Mucosa of descending colon (tissue), 3 donors: ENCODE data around the gene PRKAA2. TPM values are rescaled to one million over a fixed set of nuclear protein-coding genes. Genes with fewer than 3 reads are reported as not detected.
"Not testable (repeated sequence)": the region's sequence is repeated elsewhere in the genome, so short reads cannot be mapped to it uniquely, and the experiment has no call there.

Experiments
- ATAC-seq: fragments of 200-7000 bp; cut with Tn5 transposase; one replicate; pipeline ENCODE4 v1.9.1; 2020; ENCODE audit warnings: mild to moderate bottlenecking, moderate library complexity
- DNase-seq, 3 donors: peaks; one replicate each; pipeline ENCODE4 v3.0.0-alpha.2; 2020
- H3K36me3 ChIP-seq: fragments of 200-600 bp; one replicate; pipeline ENCODE4 v1.8.0; 2021; ENCODE audit warnings: low read depth, mild to moderate bottlenecking
- H3K4me1 ChIP-seq: fragments of 200-600 bp; one replicate; pipeline ENCODE4 v1.8.0; 2021; ENCODE audit warnings: low read depth, mild to moderate bottlenecking
- H3K4me3 ChIP-seq: fragments of 200-600 bp; one replicate; pipeline ENCODE4 v1.8.0; 2021; ENCODE audit warnings: mild to moderate bottlenecking
- H3K9me3 ChIP-seq: fragments of 200-600 bp; one replicate; pipeline ENCODE4 v1.8.0; 2021; ENCODE audit warnings: mild to moderate bottlenecking
- CTCF ChIP-seq: fragments of 200-600 bp; IDR thresholded peaks from one replicate; pipeline ENCODE4 v1.8.0; 2022; ENCODE audit warnings: antibody characterized with exemption, mild to moderate bottlenecking
- intact Hi-C, 2 donors: fragments of 100-400 bp; cut with DNase I in 1 of 2; cut with micrococcal nuclease in 1 of 2; formaldehyde crosslinking; loops; one replicate each; pipeline versions ENCODE4 v1.11.0 to v1.11.1; 2022; cut with DNase I, micrococcal nuclease
- long read RNA-seq, 2 donors: library from polyadenylated mRNA; unstranded; transcript quantifications; one replicate each; pipeline ENCODE4 v2.0.0, GENCODE V29; 2019 to 2021
- total RNA-seq, 3 donors: library from RNA; stranded (reverse); fragmentation: NEBNext Ultra II Directional in 2 of 3; extraction: Animal tissue kit (Norgen Biotek cat#: 25700) in 2 of 3; gene quantifications; one replicate each; pipeline versions ENCODE4 v1.2.1 to v1.2.4, GENCODE V29; 2021 to 2023
- donor health status: DM: no; HTN: no; CAD: no; lungs with moderate emphysema.
- donor health status: DM: no; HTN: no; CAD: no.
- donor health status: DM: no; HTN: yes; CAD: no.

The PRKAA2 gene
- total RNA-seq: 10 to 100 TPM in 1 of 3 donors, 1 to 10 TPM in 2; 2.4 to 19.2 (median 3.1) TPM
- long read RNA-seq, donor 1, full-length matches to known transcripts: 7 of 18 reads
- long read RNA-seq, donor 1, partial matches to known transcripts: 1 of 18 reads
- long read RNA-seq, donor 1, other reads (novel, unspliced or antisense): 10 of 18 reads
- long read RNA-seq, donor 2: 0 reads

DNA sequence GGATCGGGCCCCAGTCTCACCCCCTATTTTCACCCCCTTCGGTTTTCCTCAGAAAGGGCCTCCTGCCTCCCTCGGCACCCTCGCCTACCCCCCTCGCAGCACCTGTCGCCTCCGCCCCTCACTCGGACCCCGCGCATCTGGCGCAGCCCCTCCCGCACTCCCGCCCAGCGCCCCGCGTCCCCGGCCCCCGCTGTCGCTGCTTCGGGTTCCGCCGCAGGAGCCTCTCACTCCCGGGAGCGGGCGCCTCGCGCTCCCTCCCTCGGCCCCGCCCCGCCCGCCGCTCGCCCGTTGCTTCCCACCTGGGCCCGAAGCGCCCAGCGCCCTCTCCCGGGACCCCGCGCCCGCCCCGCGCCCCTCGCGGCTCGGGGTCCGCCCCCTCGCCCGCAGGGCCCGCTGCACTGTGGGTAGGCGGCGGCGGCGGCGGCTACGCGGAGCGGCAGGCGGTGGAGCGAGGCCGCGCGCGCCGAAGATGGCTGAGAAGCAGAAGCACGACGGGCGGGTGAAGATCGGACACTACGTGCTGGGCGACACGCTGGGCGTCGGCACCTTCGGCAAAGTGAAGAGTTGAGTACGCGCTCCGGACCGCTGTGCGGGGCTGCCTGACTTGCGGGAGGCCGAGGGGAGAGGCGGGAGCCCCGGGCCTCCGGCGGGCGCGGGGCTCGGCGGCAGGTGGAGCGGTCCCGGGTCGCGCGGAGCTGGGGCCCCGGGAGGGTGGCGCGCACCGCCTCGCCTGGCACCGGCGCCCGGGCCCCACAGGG, at the start of gene PRKAA2:
TSS of gene PRKAA2 (plus strand) at position 396 of the 758 bp plus-strand sequence. CDS start at position 470, 74 bp downstream.
- peaks cover 3% of the 10 kb centered on the region for H3K4me1 ChIP-seq
- TF ChIP-seq CTCF: no peak
- H3K36me3 ChIP-seq: no peaks in the 10 kb centered on the region
- DNase-seq (peak; percentile 53 to 69 (median 60)), ATAC-seq (peak; percentile 77)
- intact Hi-C loops: no loop called here
- peak within 1 kb of the TSS; percentile 19 for H3K4me3 ChIP-seq
- H3K9me3 ChIP-seq: no peaks in the 10 kb centered on the region

GRCh38 chr1:56595397-56596191, 49.5 kb upstream of the PRKAA2 start:
- ATAC-seq, DNase-seq, H3K9me3 ChIP-seq, H3K4me3 ChIP-seq, H3K4me1 ChIP-seq, intact Hi-C loops, H3K36me3 ChIP-seq: not testable (repeated sequence)

- H3K4me1 ChIP-seq, H3K36me3 ChIP-seq, ATAC-seq, intact Hi-C loops, H3K9me3 ChIP-seq, DNase-seq, H3K4me3 ChIP-seq: not testable (repeated sequence)
These were observed 35.0 kb upstream of the PRKAA2 start for GRCh38 chr1:56610097-56610496.

DNA sequence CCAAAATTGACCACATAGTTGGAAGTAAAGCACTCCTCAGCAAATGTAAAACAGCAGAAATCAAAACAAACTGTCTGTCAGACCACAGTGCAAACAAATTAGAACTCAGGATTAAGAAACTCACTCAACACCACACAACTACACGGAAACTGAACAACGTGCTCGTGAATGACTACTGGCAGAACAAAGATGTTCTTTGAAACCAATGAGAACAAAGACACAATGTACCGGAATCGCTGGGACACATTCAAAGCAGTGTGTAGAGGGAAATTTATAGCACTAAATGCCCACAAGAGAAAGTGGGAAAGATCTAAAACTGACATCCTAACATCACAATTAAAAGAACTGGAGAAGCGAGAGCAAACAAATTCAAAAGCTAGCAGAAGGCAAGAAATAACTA, 34.3 kb upstream of the PRKAA2 start:
- ATAC-seq, intact Hi-C loops, H3K9me3 ChIP-seq, DNase-seq, H3K36me3 ChIP-seq, H3K4me3 ChIP-seq, H3K4me1 ChIP-seq: not testable (repeated sequence)

- H3K36me3 ChIP-seq: no peaks in the 10 kb centered on the region
- no peaks in the 10 kb centered on the region for H3K9me3 ChIP-seq
- DNase-seq (no peak), ATAC-seq (no peak)
- no peak overlapping the region for H3K4me3 ChIP-seq
- intact Hi-C loops: no loop called here
- no peaks in the 10 kb centered on the region for H3K4me1 ChIP-seq
- TF ChIP-seq CTCF: no peak
These were observed 28.0 kb upstream of the PRKAA2 start for GRCh38 chr1:56617141-56617540.

DNA sequence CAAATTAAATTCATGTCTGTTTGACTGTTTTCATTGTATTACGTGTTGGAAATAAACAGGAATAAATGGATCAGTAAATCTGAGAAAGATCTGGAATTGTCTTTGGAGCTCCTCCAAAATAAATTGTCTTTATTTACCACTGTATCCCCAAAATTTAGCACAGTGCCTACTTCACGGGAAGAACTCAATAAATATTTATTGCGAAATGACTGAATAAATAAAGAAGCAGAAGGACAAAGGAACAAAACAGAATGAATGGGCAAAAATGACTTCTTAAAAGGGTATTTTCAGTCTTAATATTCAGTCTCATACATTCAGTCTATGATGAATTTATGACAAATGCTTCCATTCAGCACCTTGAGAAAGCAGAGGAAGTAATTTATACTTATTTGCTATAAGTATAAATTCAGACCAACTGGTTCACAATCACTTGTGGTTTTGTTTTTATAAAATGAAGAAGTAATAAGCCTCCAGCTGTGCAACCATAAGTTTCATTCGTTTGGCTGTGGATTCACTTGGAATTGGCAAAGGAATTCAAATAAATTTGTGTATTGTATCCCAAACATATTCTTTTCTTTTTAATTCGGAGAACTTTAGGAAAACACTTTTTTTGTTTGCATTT, 19.2 kb upstream of the PRKAA2 start:
- Histone ChIP-seq H3K4me1 (no peaks in the 10 kb centered on the region), H3K4me3 (no peak overlapping the region), H3K36me3 (no peaks in the 10 kb centered on the region), H3K9me3 (no peaks in the 10 kb centered on the region)
- no peak for TF ChIP-seq CTCF
- ATAC-seq (no peak), DNase-seq (no peak)
- intact Hi-C loops: no loop called here
